Measurements from ENCODE around the gene RHOT2.

Gene RHOT2

DNA sequence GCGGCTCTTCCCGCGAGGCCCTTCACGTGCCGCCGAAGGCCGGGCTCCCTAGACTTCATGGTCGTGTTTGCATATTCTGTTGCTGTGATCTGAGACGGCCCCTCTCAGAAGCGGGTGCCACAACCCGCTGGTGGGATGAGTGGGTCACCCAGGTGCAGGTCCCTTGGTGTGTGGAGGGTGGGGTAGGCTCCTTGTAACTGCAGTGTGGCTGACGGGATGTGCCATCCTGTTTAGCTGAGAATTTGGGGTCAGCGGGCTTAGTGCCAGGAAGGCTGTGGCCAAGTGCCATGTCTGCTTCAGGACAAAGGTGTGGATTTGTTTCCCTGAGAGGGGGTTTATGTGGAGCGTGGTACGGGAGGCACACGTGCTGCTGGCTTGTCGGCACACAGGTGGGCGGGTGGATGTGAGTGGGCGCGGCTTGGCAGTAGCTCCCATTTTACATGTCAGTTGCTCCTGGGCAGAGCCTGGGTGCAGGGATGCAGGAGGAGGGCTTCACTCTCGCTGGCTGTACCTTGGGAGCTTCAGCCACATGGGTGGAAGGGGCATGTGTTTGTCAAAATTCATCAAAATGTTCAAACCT lies 46.3 kb upstream of the RHOT2 start:
- Histone ChIP-seq H3K27me3 (ENCODE audit: insufficient read depth, low read length) (no peaks in the 10 kb centered on the region), H3K4me3 (ENCODE audit: low read depth, low read length, poor library complexity, severe bottlenecking) (no peak overlapping the region), H3K36me3 (ENCODE audit: insufficient read depth, low read length) (no peaks in the 10 kb centered on the region), H3K4me1 (ENCODE audit: insufficient read depth, low read length, severe bottlenecking) (peaks cover 14% of the 10 kb centered on the region), H3F3A (ENCODE audit: insufficient read depth, low read length) (no peaks in the 10 kb centered on the region), H3K9me3 (ENCODE audit: low read length) (no peaks in the 10 kb centered on the region), H2AFZ (ENCODE audit: low read length) (no peak overlapping the region), H3K9ac (ENCODE audit: low read length) (no peak overlapping the region), H4K20me1 (ENCODE audit: insufficient read depth, low read length) (no peaks in the 10 kb centered on the region), H3K9me2 (ENCODE audit: low read depth, low read length) (no peaks in the 10 kb centered on the region), H3K27ac (ENCODE audit: low read depth, low read length, poor library complexity, severe bottlenecking) (no peak overlapping the region), H3K79me2 (ENCODE audit: insufficient read depth, low read length) (no peaks in the 10 kb centered on the region), H3K4me2 (ENCODE audit: low read length) (no peak overlapping the region)
- TF ChIP-seq EZH2 (IDR thresholded peaks at IDR 0.05; ENCODE audit: borderline replicate concordance, low read length) (no peak), CTCF (IDR thresholded peaks at IDR 0.05; ENCODE audit: low read length) (no peak)

DNA sequence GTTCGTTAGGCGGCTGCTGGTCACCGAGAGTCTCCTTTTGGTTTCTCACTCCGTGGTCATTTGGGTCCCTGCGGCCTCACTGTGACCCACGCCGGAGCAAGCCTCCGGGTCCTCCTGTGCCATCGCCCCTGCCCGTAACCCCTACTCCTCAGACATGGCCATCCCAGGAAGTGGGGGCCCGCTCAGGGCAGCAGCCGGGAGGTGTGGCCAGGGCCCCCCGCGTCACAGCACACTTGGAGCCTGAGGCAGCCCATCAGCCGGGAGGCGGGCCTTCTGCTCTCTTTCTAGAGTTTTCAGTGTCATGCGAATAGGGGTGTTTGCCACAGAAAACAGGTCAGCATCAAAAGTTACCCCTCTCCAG lies 45.0 kb upstream of the RHOT2 start:
- peaks cover 14% of the 10 kb centered on the region for H3K4me1 ChIP-seq (ENCODE audit: insufficient read depth, low read length, severe bottlenecking)
- H3K4me2 ChIP-seq (ENCODE audit: low read length) = no peak overlapping the region

DNA sequence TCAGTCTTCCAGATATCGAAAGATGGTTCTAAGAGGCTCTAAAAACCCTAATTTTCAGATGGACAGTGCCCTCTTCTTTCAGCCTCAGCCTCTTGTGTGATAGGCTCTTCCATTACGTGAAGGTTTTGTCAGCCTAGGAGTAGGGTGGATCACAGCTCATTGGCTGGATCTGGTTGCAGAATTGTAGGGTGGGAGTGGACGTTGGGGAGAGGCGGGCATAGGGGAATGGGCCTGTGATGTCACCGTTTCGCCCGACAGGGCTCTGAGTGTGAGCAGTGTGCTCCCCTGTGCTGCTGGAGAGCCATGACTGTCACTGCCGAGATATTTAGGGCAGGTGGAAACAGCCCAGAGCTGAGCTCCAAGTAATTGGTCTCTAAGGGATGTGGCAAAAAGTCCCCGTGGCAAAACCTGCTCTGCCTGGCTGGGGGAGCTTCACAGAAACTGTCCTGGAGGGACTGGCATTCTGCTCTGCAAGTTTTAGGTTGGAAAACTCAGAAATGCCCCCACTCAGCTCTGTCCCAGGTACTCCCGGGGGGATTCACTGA lies 43.3 kb upstream of the RHOT2 start:
- Histone ChIP-seq H3K4me1 (ENCODE audit: insufficient read depth, low read length, severe bottlenecking) (peaks cover 14% of the 10 kb centered on the region), H2AFZ (ENCODE audit: low read length) (no peak overlapping the region), H3K9me2 (ENCODE audit: low read depth, low read length) (no peaks in the 10 kb centered on the region), H3K79me2 (ENCODE audit: insufficient read depth, low read length) (no peaks in the 10 kb centered on the region), H3K9ac (ENCODE audit: low read length) (no peak overlapping the region), H3F3A (ENCODE audit: insufficient read depth, low read length) (no peaks in the 10 kb centered on the region), H3K4me2 (ENCODE audit: low read length) (no peak overlapping the region), H4K20me1 (ENCODE audit: insufficient read depth, low read length) (no peaks in the 10 kb centered on the region), H3K9me3 (ENCODE audit: low read length) (no peaks in the 10 kb centered on the region), H3K27ac (ENCODE audit: low read depth, low read length, poor library complexity, severe bottlenecking) (no peak overlapping the region), H3K27me3 (ENCODE audit: insufficient read depth, low read length) (no peaks in the 10 kb centered on the region), H3K4me3 (ENCODE audit: low read depth, low read length, poor library complexity, severe bottlenecking) (no peak overlapping the region), H3K36me3 (ENCODE audit: insufficient read depth, low read length) (no peaks in the 10 kb centered on the region)
- TF ChIP-seq EZH2 (IDR thresholded peaks at IDR 0.05; ENCODE audit: borderline replicate concordance, low read length) = no peak
- no peak for TF ChIP-seq CTCF (IDR thresholded peaks at IDR 0.05; ENCODE audit: low read length)

More for the DNA sequence above, 45.0 kb upstream of the RHOT2 start:
- no peaks in the 10 kb centered on the region for H3K9me2 ChIP-seq (ENCODE audit: low read depth, low read length)
- no peak overlapping the region for H3K9ac ChIP-seq (ENCODE audit: low read length)
- H3K36me3 ChIP-seq (ENCODE audit: insufficient read depth, low read length) = no peaks in the 10 kb centered on the region
- H2AFZ ChIP-seq (ENCODE audit: low read length) = no peak overlapping the region
- H3K79me2 ChIP-seq (ENCODE audit: insufficient read depth, low read length) = no peaks in the 10 kb centered on the region
- TF ChIP-seq CTCF (IDR thresholded peaks at IDR 0.05; ENCODE audit: low read length) = no peak
- no peak for TF ChIP-seq EZH2 (IDR thresholded peaks at IDR 0.05; ENCODE audit: borderline replicate concordance, low read length)
- no peaks in the 10 kb centered on the region for H4K20me1 ChIP-seq (ENCODE audit: insufficient read depth, low read length)
- no peaks in the 10 kb centered on the region for H3K27me3 ChIP-seq (ENCODE audit: insufficient read depth, low read length)
- H3K4me3 ChIP-seq (ENCODE audit: low read depth, low read length, poor library complexity, severe bottlenecking) = no peak overlapping the region
- no peaks in the 10 kb centered on the region for H3K9me3 ChIP-seq (ENCODE audit: low read length)
- H3F3A ChIP-seq (ENCODE audit: insufficient read depth, low read length) = no peaks in the 10 kb centered on the region
- H3K27ac ChIP-seq (ENCODE audit: low read depth, low read length, poor library complexity, severe bottlenecking) = no peak overlapping the region
